Common myeloid progenitor, CD34-positive (primary cell): ENCODE results near the gene PTPRU. TPM values are rescaled to one million over a fixed set of nuclear protein-coding genes. Genes with fewer than 3 reads are reported as not detected.

Source experiments
- CTCF ChIA-PET: fragments of 350-600 bp; sonication (Branson Sonifier 250); formaldehyde crosslinking; loops from one replicate; lab custom pipeline; 2021; ENCODE audit warnings: antibody characterized with exemption; lab: Charles Lee
- POLR2A ChIA-PET: fragments of 350-600 bp; sonication (Branson Sonifier 250); formaldehyde crosslinking; loops from one replicate; lab custom pipeline; 2021; ENCODE audit warnings: antibody characterized with exemption; lab: Charles Lee
- DNase-seq, 3 donors: peaks; one replicate each; pipeline versions ENCODE4 v3.0.0 to v3.0.0-alpha.2; 2013
- H3K27ac ChIP-seq, 2 experiments: 1 replicate in 1 of 2; 2 replicates in 1 of 2; pipeline ENCODE4 v1.7.0; 2013; ENCODE audit warnings: inconsistent platforms in 2 of 2, low read length in 2 of 2, mild to moderate bottlenecking in 2 of 2, low read depth in 1 of 2, moderate library complexity in 1 of 2; ENCODE audit not compliant: severe bottlenecking in 2 of 2, insufficient read depth in 1 of 2, poor library complexity in 1 of 2
- H3K27me3 ChIP-seq, 5 experiments: replicated peaks in 2 of 5; 1 replicate in 3 of 5; 2 replicates in 2 of 5; pipeline versions ENCODE4 v1.6.1 to v1.7.0; 2013; ENCODE audit warnings: low read length in 4 of 5, mild to moderate bottlenecking in 2 of 5, moderate library complexity in 2 of 5, inconsistent platforms in 1 of 5; ENCODE audit not compliant: insufficient read depth in 5 of 5, control insufficient read depth in 4 of 5
- H3K36me3 ChIP-seq, 4 experiments: 1 replicate in 2 of 4; 2 replicates in 2 of 4; pipeline versions ENCODE4 v1.6.1 to v1.7.0; 2013; ENCODE audit warnings: low read length in 3 of 4, control low read depth in 1 of 4, mild to moderate bottlenecking in 1 of 4; ENCODE audit not compliant: control insufficient read depth in 4 of 4, insufficient read depth in 4 of 4
- H3K4me1 ChIP-seq, 4 experiments: 1 replicate in 3 of 4; 2 replicates in 1 of 4; pipeline versions ENCODE4 v1.6.1 to v1.7.1; 2013; ENCODE audit warnings: low read length in 3 of 4, mild to moderate bottlenecking in 3 of 4, control low read depth in 1 of 4, inconsistent platforms in 1 of 4, moderate library complexity in 1 of 4; ENCODE audit not compliant: control insufficient read depth in 4 of 4, insufficient read depth in 4 of 4; ENCODE audit errors: control extremely low read depth in 1 of 4
- H3K4me3 ChIP-seq, 7 experiments: 1 replicate in 4 of 7; 2 replicates in 3 of 7; pipeline versions ENCODE4 v1.5.1 to v1.7.0; 2013; ENCODE audit warnings: mild to moderate bottlenecking in 7 of 7, low read length in 6 of 7, moderate library complexity in 6 of 7, inconsistent platforms in 2 of 7, low read depth in 2 of 7, control low read depth in 1 of 7; ENCODE audit not compliant: insufficient read depth in 4 of 7, control insufficient read depth in 1 of 7; ENCODE audit errors: extremely low read depth in 1 of 7
- H3K9me3 ChIP-seq, 5 experiments: 1 replicate in 4 of 5; 2 replicates in 1 of 5; pipeline versions ENCODE4 v1.6.1 to v1.7.1; 2013; ENCODE audit warnings: low read length in 4 of 5, mild to moderate bottlenecking in 2 of 5, inconsistent platforms in 1 of 5, low read depth in 1 of 5, moderate library complexity in 1 of 5; ENCODE audit not compliant: control insufficient read depth in 4 of 5, insufficient read depth in 2 of 5; ENCODE audit errors: control extremely low read depth in 1 of 5
- WGBS: methylation state at CpG from one replicate; pipeline ENCODE4 v1.1.5; 2013; ENCODE audit not compliant: insufficient coverage; 5-methylcytosine and 5-hydroxymethylcytosine counted together
- polyA plus RNA-seq: library from polyadenylated mRNA; unstranded; fragments of 120-200 nt; gene quantifications from one replicate; pipeline ENCODE4 v1.2.1, GENCODE V29; 2013

The PTPRU gene
- 0.44 TPM for polyA plus RNA-seq

- Histone ChIP-seq H3K27ac (no peak within 1 kb of the TSS), H3K4me1 (peaks cover 4 to 28% (median 24%) of the 10 kb centered on the region in 4 experiments), H3K4me3 (peak within 1 kb of the TSS; percentile 19 to 75 (median 60)), H3K27me3 (peaks cover 2 to 64% (median 35%) of the 10 kb centered on the region in 5 experiments), H3K36me3 (no peaks in the 10 kb centered on the region), H3K9me3 (no peaks in the 10 kb centered on the region)
- DNase-seq = peak; percentile 61 to 79 (median 76)
- CTCF ChIA-PET = interaction anchor here (0.6 to 1.4 kb wide), 2 partner anchors 12 to 1457 kb away, joined by 3 to 4 read pairs; no protein-coding TSS in a partner anchor
- POLR2A ChIA-PET = no interaction called here
- WGBS = 4% methylated on average over 76 of the region's 82 CpGs
These were observed at the start of gene PTPRU for GRCh38 chr1:29235955-29236711. Gene PTPRU, plus strand, starts transcription at chr1:29236522. Its CDS starts 123 bp downstream, at chr1:29236645.

- whole genome bisulfite sequencing = 89% methylated on average over 1 of the region's 1 CpG
- no peak overlapping the region for H3K27ac ChIP-seq
- ChIA-PET POLR2A (no interaction called here), CTCF (interaction anchor here (8.7 to 10.1 kb wide), 2 partner anchors 9 to 14 kb away, joined by 76 to 89 read pairs; no protein-coding TSS in a partner anchor)
- peaks cover 0 to 3% (median 0%) of the 10 kb centered on the region in 4 experiments for H3K36me3 ChIP-seq
- H3K27me3 ChIP-seq = no peaks in the 10 kb centered on the region
- H3K4me3 ChIP-seq = no peak overlapping the region
- peaks cover 0 to 3% (median 0%) of the 10 kb centered on the region in 5 experiments for H3K9me3 ChIP-seq
- H3K4me1 ChIP-seq = peaks cover 0 to 13% (median 8%) of the 10 kb centered on the region in 4 experiments
- DNase-seq = no peak
These were observed 49.6 kb upstream of the PTPRU start for GRCh38 chr1:29186707-29187106.

- no peak for DNase-seq
- peaks cover 0 to 3% (median 0%) of the 10 kb centered on the region in 5 experiments for H3K9me3 ChIP-seq
- 100% methylated on average over 2 of the region's 6 CpGs for WGBS
- H3K27me3 ChIP-seq = no peaks in the 10 kb centered on the region
- peaks cover 0 to 3% (median 1%) of the 10 kb centered on the region in 4 experiments for H3K4me1 ChIP-seq
- ChIA-PET CTCF (no interaction called here), POLR2A (no interaction called here)
- H3K27ac ChIP-seq = no peak overlapping the region
- H3K36me3 ChIP-seq = peaks cover 4 to 23% (median 18%) of the 10 kb centered on the region in 4 experiments
- no peak overlapping the region for H3K4me3 ChIP-seq
These were observed 45.6 kb upstream of the PTPRU start for GRCh38 chr1:29190718-29191117.

DNA sequence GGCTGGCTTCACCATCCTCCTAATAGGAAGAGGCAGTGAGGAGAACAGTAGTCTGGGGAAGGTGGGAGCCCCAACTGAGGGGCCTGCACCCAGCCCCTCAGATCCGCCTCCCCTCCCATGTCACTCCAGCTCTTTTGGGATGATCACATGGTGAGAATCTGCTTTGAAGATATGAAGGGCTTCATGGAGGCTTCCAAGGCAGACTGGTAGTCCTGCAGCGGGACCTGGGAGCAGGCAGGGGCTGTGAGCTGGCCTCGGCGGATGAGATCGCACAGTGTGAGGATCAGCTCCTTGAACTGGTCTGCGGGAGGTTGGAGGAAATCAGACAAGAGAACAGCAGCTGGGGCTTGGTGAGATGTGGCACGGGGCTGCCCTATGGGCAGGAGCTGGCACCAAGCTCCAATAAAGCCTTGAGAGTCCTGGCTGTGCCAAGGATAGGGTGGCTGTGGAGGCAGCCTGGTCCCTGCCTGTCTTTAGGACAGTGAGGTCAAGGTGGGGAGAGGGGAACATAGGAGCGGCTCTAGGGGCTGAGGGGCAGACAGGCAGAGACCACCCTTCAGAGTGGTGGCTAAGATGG, 42.4 kb upstream of the PTPRU start:
- H3K4me1 ChIP-seq = peaks cover 0 to 12% (median 5%) of the 10 kb centered on the region in 4 experiments
- H3K9me3 ChIP-seq = peaks cover 0 to 3% (median 0%) of the 10 kb centered on the region in 5 experiments
- WGBS = 98% methylated on average over 7 of the region's 8 CpGs
- peaks cover 4 to 43% (median 27%) of the 10 kb centered on the region in 4 experiments for H3K36me3 ChIP-seq
- POLR2A ChIA-PET = no interaction called here
- H3K27ac ChIP-seq = no peak overlapping the region
- no peak for DNase-seq
- H3K4me3 ChIP-seq = no peak overlapping the region
- no peaks in the 10 kb centered on the region for H3K27me3 ChIP-seq
- CTCF ChIA-PET = interaction anchor here (1.0 to 6.7 kb wide), 2 partner anchors 8 to 11 kb away, joined by 4 to 89 read pairs; partner anchors contain the start of gene SRSF4

- peaks cover 0 to 12% (median 5%) of the 10 kb centered on the region in 4 experiments for H3K4me1 ChIP-seq
- ChIA-PET POLR2A (interaction anchor here (0.6 to 1.1 kb wide), 2 partner anchors 71 to 579 kb away, joined by 3 read pairs; no protein-coding TSS in a partner anchor), CTCF (interaction anchor here (1.0 to 6.7 kb wide), 4 partner anchors 8 to 32 kb away, joined by 3 to 89 read pairs (median 4); partner anchors contain the start of gene SRSF4)
- H3K4me3 ChIP-seq = no peak overlapping the region
- no peak overlapping the region for H3K27ac ChIP-seq
- DNase-seq = peak; percentile 61 to 91 (median 91)
- no peaks in the 10 kb centered on the region for H3K27me3 ChIP-seq
- 0% methylated on average over 3 of the region's 8 CpGs for WGBS
- H3K9me3 ChIP-seq = peaks cover 0 to 1% (median 0%) of the 10 kb centered on the region in 5 experiments
- peaks cover 7 to 52% (median 38%) of the 10 kb centered on the region in 4 experiments for H3K36me3 ChIP-seq
These were observed 40.4 kb upstream of the PTPRU start for GRCh38 chr1:29195881-29196291.

DNA sequence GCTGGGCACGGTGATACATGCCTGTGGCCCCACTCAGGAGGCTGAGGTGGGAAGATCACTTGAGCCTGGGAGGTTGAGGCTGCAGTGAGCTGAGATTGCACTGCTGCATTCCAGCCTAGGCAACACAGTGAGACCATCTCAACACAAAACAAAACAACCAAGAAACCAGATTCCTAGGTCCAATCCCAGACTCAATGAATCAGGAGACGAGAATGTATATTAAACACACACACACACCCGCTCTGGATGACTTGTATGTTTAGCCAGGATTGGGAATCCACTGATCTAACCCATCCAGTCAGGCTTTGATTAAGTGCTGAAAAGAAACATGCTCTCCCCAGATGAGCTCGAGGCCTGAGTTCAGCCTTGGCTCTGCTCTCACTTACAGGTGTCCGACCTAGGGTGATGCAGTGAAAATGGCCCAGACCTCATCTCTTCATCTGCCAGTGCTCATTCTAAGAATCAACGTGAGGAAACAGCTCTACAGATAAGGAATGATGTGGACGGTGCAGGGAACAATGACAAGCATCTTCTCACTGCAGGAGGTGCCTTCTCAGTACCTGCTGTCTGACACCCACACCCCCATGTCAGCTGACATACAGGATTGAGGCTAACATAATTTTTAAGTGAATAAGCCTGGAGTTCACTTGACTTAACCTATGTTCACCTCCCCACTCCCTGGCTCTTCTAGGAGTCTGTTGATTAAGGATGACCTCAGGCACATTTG, 39.3 kb upstream of the PTPRU start:
- H3K4me3 ChIP-seq = no peak overlapping the region
- POLR2A ChIA-PET = interaction anchor here (0.5 to 1.0 kb wide), 4 partner anchors 15 to 819 kb away, joined by 3 to 6 read pairs (median 4); partner anchors contain the start of gene SRSF4
- H3K4me1 ChIP-seq = peaks cover under 1 to 16% (median 14%) of the 10 kb centered on the region in 4 experiments
- H3K9me3 ChIP-seq = no peaks in the 10 kb centered on the region
- no peak for DNase-seq
- H3K27ac ChIP-seq = no peak overlapping the region
- WGBS = 95% methylated on average over 6 of the region's 7 CpGs
- CTCF ChIA-PET = interaction anchor here (0.6 to 6.7 kb wide), 11 partner anchors 10 to 312 kb away, joined by 3 to 89 read pairs (median 4); partner anchors contain the start of gene SRSF4
- H3K27me3 ChIP-seq = no peaks in the 10 kb centered on the region
- peaks cover 9 to 56% (median 45%) of the 10 kb centered on the region in 4 experiments for H3K36me3 ChIP-seq
